A549 (cell line): ENCODE measurements around the gene JDP2.

Source experiments
- CEBPB ChIP-seq, 2 experiments: fragments of >200 bp in 1 of 2; sonication (Bioruptor Twin) in 1 of 2; formaldehyde crosslinking in 1 of 2; IDR thresholded peaks; 2 replicates each; pipeline ENCODE4 v1.6.1; 2012 to 2016
- CHD4 ChIP-seq: fragments of 200-600 bp; sonication (generic); IDR thresholded peaks from 2 replicates; pipeline ENCODE4 v1.6.1; 2016; ENCODE audit warnings: antibody characterized with exemption, mild to moderate bottlenecking, borderline replicate concordance
- CTCF ChIP-seq: fragments of >200 bp; sonication (Bioruptor Twin); formaldehyde crosslinking; IDR thresholded peaks from 3 replicates; pipeline ENCODE4 v1.5.1; 2016
- JUNB ChIP-seq: fragments of >200 bp; sonication (Bioruptor Twin); formaldehyde crosslinking; IDR thresholded peaks from 2 replicates; pipeline ENCODE4 v1.6.1; 2016
- MAFK ChIP-seq: fragments of 450-650 bp; IDR thresholded peaks from 2 replicates; pipeline ENCODE4 v1.6.1; 2014; ENCODE audit not compliant: partially characterized antibody
- MAX ChIP-seq: IDR thresholded peaks from 2 replicates; pipeline ENCODE4 v1.6.1; 2012
- POLR2A ChIP-seq: IDR thresholded peaks from 2 replicates; pipeline ENCODE4 v1.6.1; 2012; ENCODE audit warnings: mild to moderate bottlenecking, low read length
- REST ChIP-seq: fragments of 200-600 bp; sonication (generic); IDR thresholded peaks from 2 replicates; pipeline ENCODE4 v1.6.1; 2016; ENCODE audit warnings: antibody characterized with exemption, mild to moderate bottlenecking, moderate library complexity
- ZFP36 ChIP-seq: fragments of 450-650 bp; IDR thresholded peaks from 2 replicates; pipeline ENCODE4 v1.6.1; 2014; ENCODE audit warnings: borderline replicate concordance; ENCODE audit not compliant: partially characterized antibody

- TF ChIP-seq ZFP36 (no peak), MAX (no peak), CTCF (no peak), POLR2A (no peak), MAFK (no peak), JUNB (no peak), CHD4 (no peak), REST (no peak), CEBPB (IDR thresholded peaks at IDR 0.05) (no peak)
Observed at GRCh38 chr14:75453817-75454434, 26.1 kb downstream of the JDP2 start.
